HG02840 (cell line): Measurements from ENCODE around the gene MYO18A.
"Not testable (repeated sequence)": the region's sequence is repeated elsewhere in the genome, so short reads cannot be mapped to it uniquely, and the experiment has no call there.

Source experiments
- ATAC-seq: cut with Tn5 transposase; IDR thresholded peaks from one replicate; pipeline ENCODE4 v1.9.1; 2021; ENCODE audit warnings: mild to moderate bottlenecking, moderate library complexity, moderate number of reproducible peaks; ENCODE audit not compliant: unreplicated experiment, low FRiP score

Gene MYO18A, protein sequence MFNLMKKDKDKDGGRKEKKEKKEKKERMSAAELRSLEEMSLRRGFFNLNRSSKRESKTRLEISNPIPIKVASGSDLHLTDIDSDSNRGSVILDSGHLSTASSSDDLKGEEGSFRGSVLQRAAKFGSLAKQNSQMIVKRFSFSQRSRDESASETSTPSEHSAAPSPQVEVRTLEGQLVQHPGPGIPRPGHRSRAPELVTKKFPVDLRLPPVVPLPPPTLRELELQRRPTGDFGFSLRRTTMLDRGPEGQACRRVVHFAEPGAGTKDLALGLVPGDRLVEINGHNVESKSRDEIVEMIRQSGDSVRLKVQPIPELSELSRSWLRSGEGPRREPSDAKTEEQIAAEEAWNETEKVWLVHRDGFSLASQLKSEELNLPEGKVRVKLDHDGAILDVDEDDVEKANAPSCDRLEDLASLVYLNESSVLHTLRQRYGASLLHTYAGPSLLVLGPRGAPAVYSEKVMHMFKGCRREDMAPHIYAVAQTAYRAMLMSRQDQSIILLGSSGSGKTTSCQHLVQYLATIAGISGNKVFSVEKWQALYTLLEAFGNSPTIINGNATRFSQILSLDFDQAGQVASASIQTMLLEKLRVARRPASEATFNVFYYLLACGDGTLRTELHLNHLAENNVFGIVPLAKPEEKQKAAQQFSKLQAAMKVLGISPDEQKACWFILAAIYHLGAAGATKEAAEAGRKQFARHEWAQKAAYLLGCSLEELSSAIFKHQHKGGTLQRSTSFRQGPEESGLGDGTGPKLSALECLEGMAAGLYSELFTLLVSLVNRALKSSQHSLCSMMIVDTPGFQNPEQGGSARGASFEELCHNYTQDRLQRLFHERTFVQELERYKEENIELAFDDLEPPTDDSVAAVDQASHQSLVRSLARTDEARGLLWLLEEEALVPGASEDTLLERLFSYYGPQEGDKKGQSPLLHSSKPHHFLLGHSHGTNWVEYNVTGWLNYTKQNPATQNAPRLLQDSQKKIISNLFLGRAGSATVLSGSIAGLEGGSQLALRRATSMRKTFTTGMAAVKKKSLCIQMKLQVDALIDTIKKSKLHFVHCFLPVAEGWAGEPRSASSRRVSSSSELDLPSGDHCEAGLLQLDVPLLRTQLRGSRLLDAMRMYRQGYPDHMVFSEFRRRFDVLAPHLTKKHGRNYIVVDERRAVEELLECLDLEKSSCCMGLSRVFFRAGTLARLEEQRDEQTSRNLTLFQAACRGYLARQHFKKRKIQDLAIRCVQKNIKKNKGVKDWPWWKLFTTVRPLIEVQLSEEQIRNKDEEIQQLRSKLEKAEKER (N-terminal part only)

DNA sequence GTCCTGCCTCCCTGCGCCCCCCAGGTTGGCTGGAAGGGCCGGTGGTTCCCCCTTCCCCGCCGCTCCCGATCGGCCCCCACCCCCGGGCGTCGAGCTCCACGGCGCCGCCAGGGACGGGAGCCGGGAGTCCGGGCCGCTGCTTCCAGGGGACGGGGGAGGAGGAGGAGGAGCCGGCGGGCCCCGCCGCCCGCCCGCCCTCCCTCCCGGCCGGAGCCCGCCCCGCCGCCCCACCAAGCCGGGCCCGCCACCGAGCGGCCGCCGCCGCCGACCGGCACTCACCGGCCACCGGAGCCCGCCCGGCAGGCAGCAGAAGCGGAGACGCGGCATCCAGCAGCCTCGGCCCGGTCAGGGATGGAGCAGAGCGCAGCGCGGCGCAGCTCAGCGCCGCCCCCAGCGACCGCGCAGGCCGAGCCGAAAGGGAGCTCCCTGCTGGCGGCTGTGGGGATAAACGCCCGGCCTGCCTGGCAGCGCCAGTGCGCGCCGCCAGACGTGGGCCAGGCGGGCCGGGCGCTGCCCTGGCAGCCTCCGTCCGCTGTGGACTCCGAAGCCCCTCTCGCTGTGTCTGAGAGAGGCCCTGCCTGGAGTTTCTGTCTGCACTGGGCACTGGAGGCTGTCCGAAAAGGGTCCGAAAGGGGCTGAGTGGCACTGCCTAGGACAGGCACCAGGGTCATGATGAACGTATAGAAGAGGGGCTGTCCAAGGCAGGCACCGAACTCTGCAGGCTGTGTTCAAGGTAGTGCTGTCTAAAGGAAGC, at the start of gene MYO18A:
Gene MYO18A, minus strand, starts transcription at position 365 of the 754 bp plus-strand sequence. CDS start 13,458 bp downstream, outside the sequence.
- no peak for ATAC-seq

DNA sequence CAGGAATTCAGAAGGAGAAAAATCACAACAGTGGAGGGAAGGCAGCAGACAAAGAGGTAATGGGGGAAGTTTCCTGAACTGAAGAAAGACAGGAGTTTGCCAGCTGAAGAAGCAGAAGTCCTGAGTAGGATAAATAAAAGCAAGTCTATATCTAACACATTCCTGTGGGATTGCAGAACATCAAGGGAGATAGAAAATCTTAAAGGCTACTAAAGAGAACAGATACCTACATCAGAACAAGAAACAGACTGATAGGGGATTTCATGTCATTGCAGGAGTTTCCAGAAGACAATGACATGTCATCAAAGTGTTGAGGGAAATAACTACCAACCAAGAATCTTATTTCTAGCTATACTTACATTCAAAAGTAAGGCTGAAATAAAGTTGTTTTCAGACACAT, 45.2 kb upstream of the MYO18A start:
- ATAC-seq, result no peak

DNA sequence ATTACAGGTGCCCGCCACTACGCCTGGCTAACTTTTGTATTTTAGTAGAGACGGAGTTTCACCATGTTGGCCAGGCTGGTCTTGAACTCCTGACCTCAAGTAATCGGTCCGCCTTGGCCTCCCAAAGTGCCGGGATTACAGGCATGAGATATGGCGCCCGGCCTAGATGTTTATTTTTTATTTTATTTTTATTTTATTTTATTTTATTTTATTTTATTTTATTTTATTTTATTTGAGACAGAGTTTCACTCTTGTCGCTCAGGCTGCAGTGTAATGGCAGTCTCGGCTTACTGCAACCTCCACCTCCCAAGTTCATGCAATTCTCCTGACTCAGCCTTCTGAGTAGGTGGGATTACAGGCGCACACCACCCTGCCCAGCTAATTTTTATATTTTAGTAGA, 41.1 kb upstream of the MYO18A start:
- ATAC-seq, result not testable (repeated sequence)

DNA sequence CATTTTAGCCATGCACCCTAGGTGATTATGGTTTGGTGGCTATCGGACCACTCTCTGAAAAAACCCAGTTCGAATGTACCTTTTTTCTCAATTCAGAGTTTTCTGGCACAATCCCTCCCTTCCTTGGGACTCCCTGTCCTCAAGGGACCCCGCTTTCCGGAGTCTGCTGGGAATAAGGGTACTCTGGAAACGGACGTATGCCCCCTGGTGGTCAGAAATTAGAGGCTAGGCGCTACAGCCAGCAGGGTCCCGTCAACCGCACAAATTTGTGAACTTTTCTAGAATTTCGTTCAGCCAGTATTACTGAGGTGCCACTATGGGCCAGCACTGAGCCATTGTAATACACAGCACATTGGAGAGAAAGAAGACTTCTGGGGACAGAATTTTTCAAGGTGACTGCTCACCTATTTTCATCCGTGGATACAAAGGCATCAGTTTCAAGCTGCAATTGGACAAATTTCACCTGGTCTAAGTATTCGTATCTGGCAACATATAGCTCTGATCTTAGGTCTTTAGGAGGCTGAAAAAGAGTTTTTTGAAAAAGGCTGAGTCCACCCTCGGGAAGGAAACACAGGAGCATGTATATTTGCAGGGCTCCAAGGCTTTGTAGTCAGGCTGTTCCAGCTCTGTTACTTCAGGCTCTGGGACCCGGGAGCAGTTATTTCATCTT, 39.3 kb upstream of the MYO18A start:
- no peak for ATAC-seq

DNA sequence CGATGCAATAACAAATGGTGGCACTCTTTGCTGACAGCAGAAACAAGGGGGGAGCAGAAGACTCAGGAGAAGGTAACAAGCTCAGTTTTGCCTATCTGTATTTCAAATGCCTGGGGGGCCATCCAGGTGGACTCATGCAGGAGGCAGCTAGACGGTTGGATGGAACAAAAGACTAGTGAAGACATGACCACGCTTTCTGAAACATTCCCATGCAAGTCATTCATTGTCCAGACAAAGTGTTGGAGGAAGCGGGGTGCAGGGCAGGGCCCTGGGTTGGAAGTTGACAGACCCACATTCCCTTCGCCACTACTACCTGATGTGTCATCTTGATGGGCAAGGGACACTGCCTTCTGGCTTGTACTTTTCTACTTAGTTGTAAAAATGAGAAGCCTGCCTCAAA, 36.7 kb upstream of the MYO18A start:
- ATAC-seq, result no peak

DNA sequence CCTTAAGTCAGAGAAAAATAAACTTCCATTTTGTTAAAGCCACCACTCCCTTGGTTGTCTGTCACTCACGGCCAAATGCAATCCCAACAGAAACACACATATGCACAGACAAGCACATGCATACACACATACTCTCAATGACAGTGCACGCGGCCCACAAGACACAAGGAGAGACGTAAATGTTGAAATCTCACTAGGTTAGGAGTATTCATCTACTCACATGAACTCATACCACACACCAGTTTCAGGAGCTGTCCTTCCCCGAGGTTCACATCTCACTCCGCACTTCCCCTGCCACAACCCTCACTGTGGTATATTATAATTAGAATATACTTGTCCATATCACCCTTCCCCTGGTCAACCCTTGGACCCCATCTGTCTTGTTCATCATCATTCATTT, 36.0 kb upstream of the MYO18A start:
- ATAC-seq, result no peak

DNA sequence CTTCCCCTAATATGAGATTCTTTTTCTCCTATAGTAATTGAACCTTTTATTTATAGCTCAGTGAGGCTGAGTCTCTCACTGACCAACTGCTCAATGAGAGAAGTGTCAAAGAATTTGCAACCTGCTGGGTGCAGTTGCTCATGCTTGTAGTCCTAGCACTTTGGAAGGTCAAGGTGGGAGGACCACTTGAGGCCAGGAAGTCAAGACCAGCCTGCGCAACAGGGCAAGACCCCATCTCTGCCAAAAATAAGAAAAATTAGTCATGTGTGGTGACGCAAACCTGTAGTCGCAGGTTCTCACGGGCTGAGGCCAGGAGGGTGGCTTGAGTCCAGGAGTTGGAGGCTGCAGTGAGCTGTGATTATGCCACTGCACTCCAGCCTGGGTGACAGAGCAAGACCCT, 35.5 kb upstream of the MYO18A start:
- no peak for ATAC-seq

DNA sequence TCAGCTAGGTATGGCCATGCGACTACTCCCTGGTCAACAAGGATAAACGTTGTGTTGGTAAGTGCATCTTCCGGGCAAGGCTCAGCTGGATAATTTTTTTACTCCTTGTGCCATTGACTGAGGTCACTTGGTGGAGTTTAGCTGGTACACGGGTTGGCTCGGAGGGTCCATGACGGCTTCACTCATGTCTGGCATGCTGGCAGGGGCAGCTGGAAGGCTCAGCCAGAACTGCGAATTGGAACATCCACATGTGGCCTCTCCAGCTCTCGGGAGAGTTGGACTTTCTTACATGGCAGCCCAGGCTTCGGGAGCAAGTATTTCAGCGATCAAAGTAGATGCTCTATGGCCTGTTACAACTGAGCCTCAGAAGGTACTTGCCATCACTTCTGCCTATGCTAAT, 35.0 kb upstream of the MYO18A start:
- ATAC-seq, result no peak

DNA sequence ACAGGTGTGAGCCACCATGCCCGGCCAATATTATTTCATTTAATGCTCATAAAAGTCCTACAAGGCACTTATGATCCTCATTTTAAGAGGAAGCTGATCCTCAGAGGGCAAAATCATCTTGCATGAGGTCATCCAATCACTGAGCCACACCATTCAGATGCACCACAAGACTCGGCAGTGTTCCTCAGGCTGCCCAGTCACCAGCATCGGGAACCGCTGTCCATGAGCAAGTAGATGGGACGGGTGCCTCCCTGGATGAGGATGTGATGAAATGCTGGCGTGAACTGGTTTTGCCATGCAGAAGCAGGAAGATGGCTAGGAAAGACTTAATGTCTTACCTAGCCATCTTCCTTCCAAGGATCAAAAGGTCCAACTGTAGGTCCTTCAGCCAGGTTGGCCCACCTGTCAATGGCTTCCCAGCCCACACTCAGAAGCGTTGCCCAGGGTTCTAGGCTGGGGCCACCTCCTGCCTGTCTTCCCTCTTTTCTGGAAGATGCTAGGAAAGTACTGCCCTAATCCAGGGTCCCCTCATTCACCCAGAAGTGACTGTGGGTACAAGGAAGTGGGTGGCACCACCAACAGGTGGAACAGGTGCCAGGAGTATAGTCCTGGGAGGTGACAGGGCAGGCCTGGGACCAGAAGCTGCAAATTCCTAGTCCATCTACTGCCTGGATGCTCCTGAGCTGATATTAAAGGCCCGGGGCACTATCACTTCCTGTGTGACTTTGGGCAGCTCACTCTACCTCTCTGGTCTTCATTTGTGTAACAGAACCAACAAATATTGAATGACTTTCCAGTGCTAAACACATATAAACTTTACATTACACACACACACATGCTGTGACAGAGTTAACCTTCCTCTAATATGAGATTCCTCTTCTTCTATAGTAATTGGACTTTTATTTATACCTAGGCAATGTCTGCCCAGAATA, 34.3 kb upstream of the MYO18A start:
- no peak for ATAC-seq

DNA sequence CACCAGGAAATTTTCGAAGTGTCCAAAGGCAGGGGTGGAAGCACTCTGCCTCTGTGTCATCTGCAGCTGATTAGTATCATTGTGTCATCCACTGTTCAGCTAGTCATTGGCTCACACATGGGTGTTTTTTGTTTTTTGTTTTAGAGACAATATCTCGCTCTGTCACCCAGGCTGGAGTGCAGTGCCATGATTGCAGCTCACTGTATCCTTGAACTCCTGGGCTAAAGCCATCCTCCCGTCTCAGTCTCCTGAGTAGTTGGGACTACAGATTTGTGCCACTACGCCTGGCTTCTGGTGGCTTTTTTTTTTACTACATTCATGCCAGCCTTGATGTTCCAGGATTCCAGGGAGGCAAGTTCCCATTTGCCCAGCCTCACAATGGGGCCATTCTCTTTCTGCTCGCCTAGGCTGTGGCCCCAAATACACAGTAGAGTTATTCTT, 32.5 kb upstream of the MYO18A start:
- no peak for ATAC-seq

DNA sequence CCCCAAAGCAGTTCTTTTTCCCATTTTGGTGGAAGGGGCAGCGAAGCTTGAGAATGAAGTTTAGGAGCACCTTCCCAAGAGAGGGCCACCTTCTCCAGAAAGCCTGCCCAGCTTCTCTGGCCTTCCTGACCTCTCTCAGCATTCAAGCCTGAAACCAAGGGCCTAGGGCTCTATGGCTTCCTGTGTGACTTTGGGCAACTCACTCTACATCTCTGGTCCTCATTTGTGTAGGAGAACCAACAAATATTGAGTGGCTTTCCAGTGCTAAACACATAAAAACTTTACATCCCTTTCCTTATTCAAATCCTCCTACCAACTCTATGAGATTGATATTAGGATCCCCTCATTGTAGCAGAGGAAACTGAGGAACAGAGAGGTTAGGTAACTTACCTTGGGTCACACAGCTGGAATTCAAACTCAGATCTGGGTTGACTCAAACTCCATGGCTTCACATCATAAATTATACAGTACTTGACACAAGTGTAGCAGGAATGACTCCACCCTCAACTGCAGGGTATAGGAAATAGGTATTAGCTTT, 32.0 kb upstream of the MYO18A start:
- no peak for ATAC-seq

DNA sequence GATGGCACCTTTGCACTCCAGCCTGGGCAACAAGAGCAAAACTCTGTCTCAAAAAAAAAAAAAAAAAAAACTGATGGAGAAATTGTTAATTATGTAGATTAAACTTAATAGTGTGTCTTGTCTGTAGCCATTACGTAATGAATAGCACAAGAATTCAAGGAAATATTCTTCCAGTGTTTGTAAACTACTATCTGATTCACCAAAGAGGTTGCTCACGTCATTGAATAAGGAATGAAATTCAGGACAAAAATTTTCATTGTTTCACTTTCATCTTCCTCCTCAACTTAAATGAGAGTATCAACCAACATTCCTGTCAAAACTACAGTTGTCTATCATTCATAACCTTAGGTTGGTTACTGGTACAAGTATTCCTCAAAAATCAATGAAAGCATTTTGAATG, 30.7 kb upstream of the MYO18A start:
- no peak for ATAC-seq

DNA sequence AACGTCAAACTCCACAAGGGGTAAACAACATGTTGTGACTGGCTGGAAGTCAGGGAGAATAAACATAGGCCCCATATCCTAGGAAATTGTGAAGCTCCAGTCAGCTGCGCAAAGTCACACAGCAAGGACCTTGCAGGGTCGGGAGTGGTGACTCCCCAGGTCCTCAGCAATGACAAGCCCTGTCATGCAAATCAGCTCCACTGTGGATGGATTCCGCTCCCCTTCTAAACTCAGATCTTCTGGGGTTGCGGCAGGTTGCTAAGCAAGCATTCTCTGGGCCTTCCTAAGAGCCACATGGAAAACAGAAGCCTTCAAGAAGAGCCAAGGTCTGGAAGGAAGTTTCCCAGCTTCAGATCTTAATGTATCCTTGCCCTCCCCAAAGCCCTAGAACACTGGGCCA, 28.9 kb upstream of the MYO18A start:
- no peak for ATAC-seq

DNA sequence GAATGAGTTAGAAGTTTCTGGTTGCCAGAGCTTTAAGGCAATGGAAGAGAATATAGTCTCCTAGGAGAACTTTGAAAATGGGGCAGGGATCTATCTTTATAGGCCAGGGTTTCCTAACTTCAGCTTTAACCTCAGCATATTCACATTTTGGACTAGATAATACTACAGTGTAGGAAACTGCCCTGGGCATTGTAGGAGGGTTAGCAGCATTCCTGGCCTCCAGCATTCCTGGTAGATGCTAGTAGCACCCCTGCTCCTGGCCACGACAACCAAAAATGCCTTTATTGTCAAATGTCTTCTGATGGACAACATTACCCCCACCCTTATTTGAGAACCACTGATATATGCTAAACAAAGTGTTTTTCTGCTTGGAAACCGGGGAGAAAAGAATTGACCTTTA, 27.8 kb upstream of the MYO18A start:
- ATAC-seq, result no peak

DNA sequence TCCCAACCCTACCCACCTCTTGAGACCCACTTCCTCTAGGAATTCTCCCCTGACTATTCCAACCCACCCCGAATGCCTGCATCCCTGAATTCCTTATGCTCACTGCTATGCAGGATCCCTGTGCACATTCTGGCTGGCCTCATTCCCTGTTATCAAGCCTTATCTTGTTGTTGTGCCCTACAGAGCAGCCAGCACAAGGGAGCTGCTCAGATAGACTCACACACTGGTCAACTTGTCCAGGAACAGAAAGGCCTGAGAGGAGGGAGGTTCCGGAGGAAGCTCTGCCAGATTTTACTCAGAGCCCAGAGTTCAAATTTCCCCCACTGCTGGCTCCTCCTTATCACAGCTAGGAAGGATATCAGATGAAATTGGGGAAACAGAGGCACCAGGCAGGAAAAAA, 24.8 kb upstream of the MYO18A start:
- ATAC-seq, result no peak

DNA sequence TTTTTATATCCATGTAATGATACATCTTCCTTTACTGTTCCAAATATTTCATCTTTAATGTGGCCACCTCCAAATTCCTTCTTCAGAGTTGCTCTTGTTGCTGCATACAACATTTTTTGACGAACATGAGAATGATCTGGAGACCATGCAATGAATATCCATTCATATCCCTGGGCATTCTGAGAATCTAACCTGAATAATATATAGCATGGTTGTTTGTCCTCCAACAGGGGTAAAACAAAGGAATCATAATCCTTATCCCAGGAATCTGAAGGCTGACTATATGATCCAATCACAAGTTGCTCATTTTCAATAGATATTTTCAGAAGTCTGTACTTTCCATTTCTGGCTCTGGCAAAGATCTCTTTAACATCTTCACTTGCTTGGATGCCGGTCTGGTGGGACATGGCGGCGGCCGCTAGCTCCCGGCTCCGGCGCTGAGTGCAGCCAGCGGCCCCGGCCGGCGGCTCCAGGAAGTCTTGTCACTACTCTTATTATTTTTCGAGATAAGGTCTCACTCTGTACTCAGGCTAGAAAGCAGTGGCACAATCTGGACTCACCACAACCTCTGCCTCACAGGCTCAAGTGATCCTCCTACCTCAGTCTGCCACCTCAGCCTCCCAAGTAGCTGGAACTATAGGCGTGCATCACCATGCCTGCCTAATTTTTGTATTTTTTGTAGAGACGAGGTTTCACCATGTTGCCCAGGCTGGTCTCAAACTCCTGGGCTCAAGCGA, 24.0 kb upstream of the MYO18A start:
- not testable (repeated sequence) for ATAC-seq

DNA sequence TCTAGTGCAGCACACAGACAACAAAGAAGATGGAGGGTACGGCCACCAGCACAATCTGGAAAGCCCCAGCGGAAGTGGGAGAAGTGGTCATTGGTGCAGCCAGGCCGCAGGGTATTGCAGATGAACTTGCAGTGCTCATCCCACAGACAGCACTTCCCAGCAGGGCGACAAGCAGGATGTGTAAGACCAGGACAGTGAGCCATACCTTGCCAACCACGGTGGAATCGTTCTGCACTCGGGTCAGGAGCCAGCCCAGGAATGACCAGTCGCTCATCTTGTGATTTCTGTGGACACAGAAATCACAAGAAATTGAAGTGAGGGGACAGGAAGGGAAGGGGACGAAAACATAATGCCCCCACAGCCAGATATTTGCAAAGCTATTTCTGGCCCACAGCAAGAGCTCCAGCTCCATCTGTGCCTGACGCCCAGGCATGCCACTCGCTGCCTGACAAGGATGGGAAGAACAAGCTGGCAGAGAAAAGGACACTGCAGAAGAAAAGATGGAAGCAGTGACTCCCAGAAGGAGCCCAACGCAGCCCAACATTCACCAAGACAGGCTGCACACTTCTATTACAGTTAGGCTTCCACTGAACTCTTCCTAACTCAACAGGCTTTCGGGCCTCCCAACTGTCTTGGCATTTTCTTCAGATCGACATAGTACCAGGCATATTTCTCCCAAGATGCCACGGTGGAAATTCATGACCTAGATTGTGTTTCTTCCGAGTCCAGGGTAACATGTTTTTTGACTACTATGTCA, 17.5 kb upstream of the MYO18A start:
- no peak for ATAC-seq
